GM18951 (cell line): Measurements from ENCODE around the gene MAMLD1.

ENCODE experiments used
- POLR2A ChIP-seq: IDR thresholded peaks from 4 replicates; pipeline ENCODE4 v1.6.1; 2011; ENCODE audit warnings: mild to moderate bottlenecking; ENCODE audit not compliant: insufficient read length, insufficient read depth; ENCODE audit errors: extremely low read depth
- in situ Hi-C: fragments of 300-500 bp; cut with MboI; formaldehyde crosslinking; loops from one replicate; pipeline ENCODE4 v1.12.0; 2022; ENCODE audit warnings: low sequenced_read_pairs, mixed read lengths, inconsistent platforms; ENCODE audit not compliant: unreplicated experiment

MAMLD1 gene

GRCh38 chrX:150530821-150531220, 167.7 kb downstream of the MAMLD1 start:
- no peak for TF ChIP-seq POLR2A
- in situ Hi-C loops = no loop called here

- no peak for TF ChIP-seq POLR2A
Measured at GRCh38 chrX:150531467-150531866, 168.3 kb downstream of the MAMLD1 start.

DNA sequence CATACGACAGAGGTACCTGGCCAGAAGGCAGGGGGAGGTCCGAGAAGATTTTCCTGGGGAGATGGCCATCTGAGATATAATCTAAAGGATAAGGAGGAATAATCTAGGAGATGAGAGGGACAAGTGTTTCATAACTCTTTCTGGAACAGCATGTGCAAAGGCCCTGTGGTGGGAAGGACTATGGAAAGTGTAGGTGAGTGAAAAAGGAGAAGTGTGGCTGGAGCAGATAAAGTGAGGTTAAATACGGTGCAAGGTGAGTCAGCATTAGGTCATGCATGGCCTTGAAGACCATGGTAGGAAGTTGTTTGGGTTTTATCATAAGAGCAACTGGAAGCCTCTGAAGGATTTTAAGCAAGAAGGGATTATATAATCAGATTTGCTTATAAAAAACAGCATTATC, 170.7 kb downstream of the MAMLD1 start:
- in situ Hi-C loops = no loop called here
- no peak for TF ChIP-seq POLR2A

More at GRCh38 chrX:150531467-150531866, 168.3 kb downstream of the MAMLD1 start:
- in situ Hi-C loops = no loop called here

DNA sequence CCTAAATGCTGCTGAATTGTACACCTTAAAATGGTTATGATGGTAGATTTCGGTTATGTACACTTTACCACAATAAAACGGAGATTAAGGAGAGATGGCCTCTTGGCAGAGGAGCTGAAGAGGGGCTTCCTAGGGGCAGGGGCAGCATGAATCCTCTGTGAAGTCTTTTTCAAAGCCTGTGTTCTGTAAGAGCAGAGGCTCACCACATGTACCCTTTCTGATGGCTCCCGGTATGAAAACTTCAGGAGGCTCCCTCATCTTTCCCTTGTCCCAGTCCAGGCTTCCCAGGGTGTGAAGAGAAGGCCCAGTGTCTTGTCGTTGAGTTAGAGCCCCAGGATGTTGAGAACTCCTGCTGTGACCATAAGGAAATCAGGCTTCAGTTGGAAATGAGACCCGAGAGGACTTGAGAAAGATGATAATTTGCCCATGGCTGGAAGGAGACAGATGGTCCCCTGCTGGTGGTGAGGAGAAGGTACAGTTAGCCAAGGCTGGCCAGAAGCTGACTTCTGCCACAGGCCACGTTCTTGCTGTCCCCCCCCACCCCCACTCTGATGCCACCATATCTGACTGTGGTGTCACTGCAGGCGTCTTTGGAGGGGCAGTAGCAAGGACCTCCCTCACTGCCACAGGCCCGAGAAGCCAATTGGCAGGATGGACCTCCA, 173.5 kb downstream of the MAMLD1 start:
- in situ Hi-C loops = no loop called here
- no peak for TF ChIP-seq POLR2A

- TF ChIP-seq POLR2A = no peak
- in situ Hi-C loops = no loop called here
Measured at GRCh38 chrX:150537851-150538250, 174.7 kb downstream of the MAMLD1 start.

DNA sequence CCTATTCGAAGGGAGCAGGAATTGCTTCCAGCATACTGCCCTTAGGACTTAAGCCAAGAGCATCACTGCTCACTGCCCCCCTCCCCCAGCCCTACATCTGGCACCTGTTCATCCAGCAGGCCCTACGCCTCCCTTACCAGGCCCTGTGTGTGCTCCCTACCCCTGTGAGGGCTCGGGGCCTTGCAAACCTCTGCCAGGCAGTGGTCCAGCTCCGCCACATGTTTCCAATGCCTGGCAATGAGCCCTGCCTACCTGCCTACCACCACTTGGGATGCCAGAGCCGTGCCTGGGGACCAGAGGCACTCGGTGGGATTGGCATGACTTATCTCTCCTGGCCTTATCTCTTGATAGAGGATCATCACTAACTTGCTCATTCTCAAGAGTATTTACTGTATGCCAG, 177.8 kb downstream of the MAMLD1 start:
- in situ Hi-C loops = no loop called here
- TF ChIP-seq POLR2A = no peak

DNA sequence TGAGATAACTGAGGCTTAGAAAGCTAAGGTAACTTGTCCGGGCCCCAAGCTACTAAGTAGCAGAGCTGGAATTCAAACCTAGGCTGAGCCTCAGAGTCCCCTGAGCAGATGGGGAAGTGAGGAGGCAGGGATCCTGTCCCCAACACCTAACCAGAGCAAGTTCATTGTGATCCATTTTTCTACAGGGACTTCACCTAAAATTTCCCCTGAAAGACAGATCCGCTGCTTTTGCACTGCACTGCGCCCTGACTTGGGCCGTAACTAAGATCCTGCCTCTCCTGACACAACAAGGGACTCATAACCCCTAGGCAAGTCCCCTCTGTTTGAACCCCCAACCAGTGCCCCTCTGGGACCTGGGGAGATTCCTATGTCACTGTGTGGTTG, 179.7 kb downstream of the MAMLD1 start:
- in situ Hi-C loops = no loop called here

DNA sequence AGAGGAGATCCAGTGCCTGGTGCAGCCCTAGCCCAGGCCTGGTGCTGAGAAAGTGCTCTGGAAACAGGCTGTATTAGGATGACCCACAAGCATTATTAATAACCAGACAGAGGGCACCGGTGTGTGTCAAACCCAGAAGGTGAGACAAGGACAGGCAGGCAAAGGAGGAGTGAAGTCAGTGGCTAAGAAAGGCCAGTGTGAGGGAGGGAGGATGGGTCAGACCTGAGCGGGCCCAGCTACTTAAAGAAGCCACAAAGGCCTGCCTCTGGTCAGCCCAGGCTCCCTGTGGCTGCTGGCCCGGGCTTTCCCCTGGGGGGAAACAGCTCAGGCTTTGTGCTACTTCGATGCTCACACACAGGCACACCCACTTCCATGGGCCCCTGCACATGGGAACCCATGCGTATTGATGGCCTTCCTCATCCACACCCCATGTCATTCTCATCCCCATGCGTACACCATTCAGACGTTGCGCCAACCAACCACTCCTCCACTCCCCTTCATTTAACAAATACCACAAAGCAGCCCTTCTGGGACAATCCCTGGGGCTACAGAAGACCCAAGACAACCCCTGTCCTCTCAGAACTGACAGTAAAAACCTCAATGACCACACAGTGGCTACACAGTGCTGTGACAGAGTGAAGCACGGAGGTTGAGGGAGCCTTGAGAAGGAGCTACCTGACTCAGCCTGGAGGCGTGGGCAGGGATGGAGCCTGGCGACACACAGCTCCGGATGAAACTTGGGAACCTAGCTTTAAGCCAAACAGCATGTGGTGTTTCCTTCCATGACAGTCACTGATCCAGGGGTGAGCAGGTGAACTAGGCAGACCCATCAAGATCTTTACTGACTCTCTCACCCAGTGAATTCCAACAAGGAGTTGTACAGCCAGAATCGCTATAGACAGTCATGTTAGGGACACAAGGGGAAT, 180.4 kb downstream of the MAMLD1 start:
- in situ Hi-C loops = no loop called here
- no peak for TF ChIP-seq POLR2A

More for the DNA sequence above, 179.7 kb downstream of the MAMLD1 start:
- TF ChIP-seq POLR2A = no peak

GRCh38 chrX:150544222-150544787, 181.2 kb downstream of the MAMLD1 start:
- in situ Hi-C loops = no loop called here

DNA sequence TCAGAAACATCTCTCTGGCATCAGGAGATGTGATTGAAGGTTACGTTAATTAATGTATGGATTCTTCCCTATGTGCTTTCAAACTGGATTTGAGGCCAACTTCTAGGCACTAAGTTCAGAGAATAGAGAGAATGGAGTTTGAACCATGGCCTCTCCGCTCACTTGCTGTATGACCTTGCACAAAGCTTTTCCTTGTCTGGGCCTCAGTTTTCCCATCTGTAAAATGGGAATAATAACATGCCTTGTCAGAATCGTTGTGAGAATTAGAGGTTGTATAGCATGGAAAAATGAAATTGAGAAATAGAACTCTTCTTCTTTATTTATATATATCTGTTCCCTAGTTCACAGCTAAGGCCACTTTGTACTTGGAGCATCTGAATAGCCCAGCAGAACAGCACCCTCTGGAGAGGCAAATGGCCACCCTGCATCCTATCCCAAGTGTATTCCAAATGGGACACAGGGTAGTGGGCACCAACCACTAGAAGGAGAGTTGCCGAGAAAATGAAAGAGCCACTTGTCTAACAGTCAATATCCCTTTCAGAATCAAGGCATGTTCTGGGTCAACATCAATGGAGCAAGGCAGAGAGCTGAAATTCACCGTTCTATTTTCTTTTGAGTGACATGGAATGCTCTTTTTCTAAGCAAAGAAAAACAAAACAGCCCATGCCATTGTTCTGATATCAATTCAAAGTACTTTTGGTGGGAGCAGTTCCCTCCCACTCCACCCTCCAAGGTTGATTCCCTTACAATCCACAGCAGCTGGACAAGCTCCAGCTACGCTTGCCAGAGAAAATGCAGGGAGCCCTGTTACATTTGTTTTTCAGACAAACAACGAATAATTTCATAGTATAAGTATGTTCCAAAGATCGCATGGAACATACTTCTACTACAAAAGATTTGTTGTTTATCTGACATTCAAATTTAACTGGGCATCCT, 182.0 kb downstream of the MAMLD1 start:
- in situ Hi-C loops = no loop called here
- no peak for TF ChIP-seq POLR2A

More at GRCh38 chrX:150544222-150544787, 181.2 kb downstream of the MAMLD1 start:
- no peak for TF ChIP-seq POLR2A

- TF ChIP-seq POLR2A = no peak
- in situ Hi-C loops = no loop called here
Measured at GRCh38 chrX:150546711-150547153, 183.6 kb downstream of the MAMLD1 start.

DNA sequence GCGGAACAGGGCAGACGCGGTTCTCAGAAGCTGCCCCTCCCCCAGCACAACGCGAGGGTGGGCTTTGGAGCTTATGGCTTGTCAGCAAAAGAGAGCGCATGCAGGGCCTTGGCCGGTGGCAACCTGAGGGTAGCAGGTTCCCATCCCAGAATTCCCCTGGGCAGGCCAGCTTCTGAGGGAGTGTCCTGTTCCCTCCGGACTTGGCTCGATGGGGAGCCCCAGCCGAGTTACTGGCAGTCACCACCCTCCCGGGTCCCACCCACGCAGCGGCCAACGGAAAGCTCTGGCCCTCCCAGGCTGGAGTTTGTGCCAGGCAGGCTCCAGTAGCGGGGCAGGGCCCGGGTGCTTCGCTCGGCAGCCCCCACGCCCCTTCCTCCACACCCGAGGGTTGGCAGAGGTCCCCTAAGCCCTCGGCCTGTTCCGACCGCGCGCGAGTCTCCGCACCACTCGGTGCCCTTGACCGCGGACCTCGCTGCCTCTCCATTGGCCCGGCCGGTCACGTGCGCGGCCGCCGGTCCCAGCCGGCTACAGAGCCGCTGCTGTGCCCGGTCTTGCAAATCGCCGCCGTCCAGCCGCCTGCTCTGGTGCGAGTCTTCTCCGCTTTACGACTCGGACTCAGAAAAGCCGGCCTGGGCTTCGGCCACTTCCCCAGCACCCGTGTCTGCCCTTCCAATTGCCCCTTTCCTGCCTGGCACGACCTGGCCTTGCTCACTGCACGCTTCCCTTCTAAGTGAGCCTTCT, 184.4 kb downstream of the MAMLD1 start:
- in situ Hi-C loops = no loop called here
- no peak for TF ChIP-seq POLR2A
